A549 (cell line): ENCODE measurements around the gene KRT79. TPM values are rescaled to one million over a fixed set of nuclear protein-coding genes. Genes with fewer than 3 reads are reported as not detected.
A peak's percentile ranks its signal among the peaks of the same experiment; 100 is the strongest.
"Not testable (repeated sequence)": the region's sequence is repeated elsewhere in the genome, so short reads cannot be mapped to it uniquely, and the experiment has no call there.

Source experiments
- ATAC-seq, 2 experiments: fragments of 200-7000 bp in 1 of 2; fragments of >200 bp in 1 of 2; cut with Nextera tagmentation in 1 of 2; cut with Tn5 transposase in 1 of 2; 3 replicates each; pipeline versions ENCODE4 v1.8.0 to v1.9.1; 2018 to 2020; ENCODE audit warnings: mild to moderate bottlenecking in 1 of 2, moderate library complexity in 1 of 2
- CTCF ChIA-PET: fragments of 300-600 bp; sonication (Branson Sonifier 250); formaldehyde crosslinking; extraction: SDS; loops from one replicate; lab custom pipeline; 2021; ENCODE audit warnings: antibody characterized with exemption, inconsistent platforms; lab: Yijun Ruan, JAX
- POLR2A ChIA-PET: fragments of 350-600 bp; formaldehyde crosslinking; extraction: SDS; loops from one replicate; lab custom pipeline; 2021; ENCODE audit warnings: antibody characterized with exemption, inconsistent platforms; lab: Yijun Ruan, JAX
- DNase-seq, 2 experiments: peaks; one replicate each; pipeline versions ENCODE4 v3.0.0 to v3.0.0-alpha.2; 2011 to 2016; ENCODE audit warnings: low read depth in 1 of 2, low spot score in 1 of 2
- FAIRE-seq: peaks from 2 replicates; lab custom pipeline; 2011; peaks lifted over from hg19 to GRCh38; lab: Jason Lieb, UNC
- H3K27ac ChIP-seq, 2 experiments: fragments of >200 bp; sonication (Bioruptor Twin); formaldehyde crosslinking; 3 replicates each; pipeline ENCODE4 v1.5.1; 2016 to 2017
- H3K4me1 ChIP-seq: fragments of >200 bp; sonication (Bioruptor Twin); formaldehyde crosslinking; 3 replicates; pipeline ENCODE4 v1.6.1; 2016
- H3K4me2 ChIP-seq: fragments of >200 bp; sonication (Bioruptor Twin); formaldehyde crosslinking; 3 replicates; pipeline ENCODE4 v1.6.1; 2016
- H3K4me3 ChIP-seq: fragments of >200 bp; sonication (Bioruptor Twin); formaldehyde crosslinking; 3 replicates; pipeline ENCODE4 v1.5.1; 2016
- H3K9me3 ChIP-seq: fragments of >200 bp; sonication (Bioruptor Twin); formaldehyde crosslinking; 3 replicates; pipeline ENCODE4 v1.6.1; 2016
- BCL3 ChIP-seq: fragments of >200 bp; sonication (Bioruptor Twin); formaldehyde crosslinking; IDR thresholded peaks from 3 replicates; pipeline ENCODE4 v1.6.1; 2016
- EP300 ChIP-seq, 2 experiments: fragments of >200 bp; sonication (Bioruptor Twin); formaldehyde crosslinking; IDR thresholded peaks; 2 replicates in 1 of 2; 3 replicates in 1 of 2; pipeline ENCODE4 v1.6.1; 2016 to 2017
- ESRRA ChIP-seq: fragments of 150-350 bp; IDR thresholded peaks from 2 replicates; pipeline ENCODE4 v1.6.1; 2014; ENCODE audit warnings: mild to moderate bottlenecking, low read length, borderline replicate concordance
- FOSB ChIP-seq: fragments of 250-450 bp; sonication (Bioruptor Pico); IDR thresholded peaks from 2 replicates; pipeline ENCODE4 v1.5.0; 2020; ENCODE audit warnings: mild to moderate bottlenecking, moderate library complexity
- FOSL2 ChIP-seq, 2 experiments: fragments of 450-650 bp in 1 of 2; fragments of >200 bp in 1 of 2; sonication (Bioruptor Twin) in 1 of 2; formaldehyde crosslinking; IDR thresholded peaks; 2 replicates each; pipeline versions ENCODE4 v1.5.0 to v1.6.1; 2016 to 2020; ENCODE audit warnings: mild to moderate bottlenecking in 1 of 2, moderate library complexity in 1 of 2
- FOXS1 ChIP-seq: fragments of 250-450 bp; sonication (Bioruptor Pico); IDR thresholded peaks from 2 replicates; pipeline ENCODE4 v1.5.0; 2020; ENCODE audit warnings: mild to moderate bottlenecking, moderate library complexity
- GATA3 ChIP-seq: IDR thresholded peaks from 2 replicates; pipeline ENCODE4 v1.6.1; 2012; ENCODE audit warnings: borderline replicate concordance
- HMGXB4 ChIP-seq: fragments of 250-450 bp; sonication (Bioruptor Pico); IDR thresholded peaks from 2 replicates; pipeline ENCODE4 v1.5.0; 2021; ENCODE audit warnings: mild to moderate bottlenecking, moderate library complexity, borderline replicate concordance
- HOXA7 ChIP-seq: fragments of 250-450 bp; sonication (Bioruptor Pico); IDR thresholded peaks from 2 replicates; pipeline ENCODE4 v1.5.0; 2020; ENCODE audit warnings: mild to moderate bottlenecking, moderate library complexity
- KDM5A ChIP-seq: fragments of 200-600 bp; sonication (generic); IDR thresholded peaks from 2 replicates; pipeline ENCODE4 v1.6.1; 2016; ENCODE audit warnings: antibody characterized with exemption, mild to moderate bottlenecking
- MAFK ChIP-seq: fragments of 450-650 bp; IDR thresholded peaks from 2 replicates; pipeline ENCODE4 v1.6.1; 2014; ENCODE audit not compliant: partially characterized antibody
- NPAS2 ChIP-seq: fragments of 250-450 bp; sonication (Bioruptor Pico); IDR thresholded peaks from 2 replicates; pipeline ENCODE4 v1.8.0; 2022; ENCODE audit warnings: mild to moderate bottlenecking, moderate library complexity, borderline replicate concordance
- NR3C1 ChIP-seq: fragments of >200 bp; sonication (Bioruptor Twin); formaldehyde crosslinking; IDR thresholded peaks from 3 replicates; pipeline ENCODE4 v1.6.1; 2017
- POLR2A ChIP-seq: IDR thresholded peaks from 2 replicates; pipeline ENCODE4 v1.6.1; 2012; ENCODE audit warnings: mild to moderate bottlenecking, low read length
- RFX5 ChIP-seq: fragments of 450-650 bp; IDR thresholded peaks from 2 replicates; pipeline ENCODE4 v1.7.1; 2014; ENCODE audit warnings: antibody characterized with exemption, mild to moderate bottlenecking, moderate library complexity
- RNF2 ChIP-seq: fragments of 200-600 bp; sonication (generic); IDR thresholded peaks from 2 replicates; pipeline ENCODE4 v1.6.1; 2016; ENCODE audit warnings: low read depth, mild to moderate bottlenecking, antibody characterized with exemption, moderate library complexity, borderline replicate concordance
- SMC3 ChIP-seq: fragments of >200 bp; sonication (Bioruptor Twin); formaldehyde crosslinking; IDR thresholded peaks from 3 replicates; pipeline ENCODE4 v1.6.1; 2018; ENCODE audit warnings: inconsistent platforms
- TP53 ChIP-seq: fragments of 250-450 bp; sonication (Bioruptor Pico); IDR thresholded peaks from 2 replicates; pipeline ENCODE4 v1.5.0; 2021; ENCODE audit warnings: mild to moderate bottlenecking, moderate library complexity
- USF2 ChIP-seq: fragments of 450-650 bp; IDR thresholded peaks from 2 replicates; pipeline ENCODE4 v1.6.1; 2014; ENCODE audit warnings: antibody characterized with exemption
- ZSCAN20 ChIP-seq: fragments of 250-450 bp; sonication (Bioruptor Pico); IDR thresholded peaks from 2 replicates; pipeline ENCODE4 v1.8.0; 2022; ENCODE audit warnings: mild to moderate bottlenecking, moderate library complexity
- WGBS: methylation state at CpG from one replicate; pipeline ENCODE4 v1.1.6; 2017; ENCODE audit errors: missing lambda C conversion rate; 5-methylcytosine and 5-hydroxymethylcytosine counted together
- polyA plus RNA-seq, 4 experiments: library from polyadenylated mRNA; depleted of rRNA in 3 of 4; stranded (reverse); fragments of >200 nt; fragmentation: RNase III in 1 of 4; extraction: RNeasy Plus Mini Kit Qiagen cat#74134 plus additional on column Dnase treatment in 1 of 4; gene quantifications; 2 replicates in 3 of 4; 3 replicates in 1 of 4; pipeline ENCODE4 v1.2.3, GENCODE V29; 2011 to 2017

The KRT79 gene
- polyA plus RNA-seq, 2 of the 4 experiments (the other 2 are of a cell fraction) = 0.05 TPM; not detected in 1

GRCh38 chr12:52795694-52796428 is 38.2 kb downstream of the KRT79 start, which contains the start of gene KRT3:
Gene KRT3 (minus strand): TSS chr12:52796117. CDS start chr12:52796042, 75 bp downstream.
- no peaks in the 10 kb centered on the region for H3K9me3 ChIP-seq
- FAIRE-seq (no peak), ATAC-seq (no peak), DNase-seq (no peak)
- CTCF ChIA-PET = interaction anchor here (0.6 to 1.7 kb wide), 7 partner anchors 7 to 639 kb away, joined by 3 to 4 read pairs (median 3); no protein-coding TSS in a partner anchor
- POLR2A ChIA-PET = no interaction called here
- peaks cover 47% of the 10 kb centered on the region for H3K4me1 ChIP-seq
- H3K4me2 ChIP-seq = no peak within 1 kb of the TSS
- TF ChIP-seq HOXA7 (CRISPR knock-in tag) (no peak), FOXS1 (CRISPR knock-in tag) (no peak), TP53 (CRISPR knock-in tag) (no peak), NPAS2 (no peak), USF2 (no peak), EP300 (IDR thresholded peaks at IDR 0.05) (no peak), RFX5 (no peak), KDM5A (no peak)
- WGBS = 91% methylated on average over 12 of the region's 17 CpGs
- H3K27ac ChIP-seq = peak within 1 kb of the TSS; percentile 25 to 89; a peak in 4 of 6 replicates
- H3K4me3 ChIP-seq = no peak within 1 kb of the TSS

- H3K4me1 ChIP-seq = peaks cover 43% of the 10 kb centered on the region
- H3K4me2 ChIP-seq, H3K9me3 ChIP-seq, H3K4me3 ChIP-seq, POLR2A ChIA-PET, H3K27ac ChIP-seq, FAIRE-seq, ATAC-seq, DNase-seq: not testable (repeated sequence)
- WGBS = 92% methylated on average over 2 of the region's 2 CpGs
- CTCF ChIA-PET = interaction anchor here (0.9 to 1.7 kb wide), 4 partner anchors 12 to 423 kb away, joined by 3 to 4 read pairs (median 4); no protein-coding TSS in a partner anchor
Observed at GRCh38 chr12:52795332-52795674, 38.8 kb downstream of the KRT79 start.

- FAIRE-seq (no peak), ATAC-seq (no peak), DNase-seq (no peak)
- ChIA-PET POLR2A (no interaction called here), CTCF (interaction anchor here (0.6 to 1.3 kb wide), 4 partner anchors 13 to 769 kb away, joined by 3 to 4 read pairs (median 4); no protein-coding TSS in a partner anchor)
- no peak overlapping the region for H3K4me2 ChIP-seq
- TF ChIP-seq MAFK = no peak
- TF ChIP-seq HMGXB4 (CRISPR knock-in tag) = no peak
- no peak for TF ChIP-seq GATA3
- no peak for TF ChIP-seq RNF2
- no peak for TF ChIP-seq POLR2A
- TF ChIP-seq NR3C1 = no peak
- TF ChIP-seq HOXA7 (CRISPR knock-in tag) = no peak
- no peak for TF ChIP-seq SMC3
- TF ChIP-seq FOSL2 (IDR thresholded peaks at IDR 0.05) = no peak
- TF ChIP-seq FOSL2 (CRISPR knock-in tag; IDR thresholded peaks at IDR 0.05) = no peak
- TF ChIP-seq ESRRA = no peak
- no peak for TF ChIP-seq FOXS1 (CRISPR knock-in tag)
- no peak for TF ChIP-seq ZSCAN20 (CRISPR knock-in tag)
- no peak for TF ChIP-seq BCL3
- TF ChIP-seq FOSB = no peak
- H3K27ac ChIP-seq = 0 out of 6 replicates have a peak overlapping the region, but pooled peaks of 1 of the 2 experiments have one; percentile 25
- H3K4me1 ChIP-seq = peaks cover 37% of the 10 kb centered on the region
- WGBS = 87% methylated on average over 5 of the region's 5 CpGs
- H3K4me3 ChIP-seq = no peak overlapping the region
- H3K9me3 ChIP-seq = no peaks in the 10 kb centered on the region
Observed at GRCh38 chr12:52794479-52795331, 39.4 kb downstream of the KRT79 start.
